H4 (cell line): ENCODE data around the gene VRK3. TPM values are rescaled to one million over a fixed set of nuclear protein-coding genes. Genes with fewer than 3 reads are reported as not detected.
A peak's percentile ranks its signal among the peaks of the same experiment; 100 is the strongest.

Source experiments
- DNase-seq: peaks from one replicate; pipeline ENCODE4 v3.0.0-alpha.2; 2015; ENCODE audit warnings: low spot score
- total RNA-seq: library from RNA; depleted of rRNA; stranded (reverse); fragments of >200 nt; shearing (Covaris generic); gene quantifications from 2 replicates; pipeline ENCODE4 v1.2.3, GENCODE V29; 2014

The VRK3 gene
- total RNA-seq, 1 experiment from 2014 or later, result 35.6 TPM

DNA sequence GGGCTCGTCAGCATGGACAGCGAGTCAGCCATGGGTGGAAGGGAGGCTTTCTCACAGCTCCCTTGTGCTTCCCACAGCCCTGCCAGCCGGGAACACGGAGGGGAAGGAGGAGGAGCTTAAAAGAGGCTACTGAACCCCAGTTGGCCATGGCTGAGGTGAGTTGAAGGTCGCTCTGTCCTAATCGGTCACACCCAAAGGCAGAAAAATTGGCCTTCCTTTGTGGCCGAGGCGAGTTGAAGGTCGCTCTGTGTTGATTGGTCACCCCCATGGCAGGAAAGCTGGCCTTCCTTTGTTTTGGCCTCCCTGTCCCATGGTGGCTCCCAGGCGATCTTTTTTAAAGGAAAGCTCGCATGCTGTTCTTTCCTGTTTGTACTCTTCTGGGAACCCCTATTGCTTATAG is 5.8 kb upstream of the VRK3 start:
- DNase-seq, result no peak

DNA sequence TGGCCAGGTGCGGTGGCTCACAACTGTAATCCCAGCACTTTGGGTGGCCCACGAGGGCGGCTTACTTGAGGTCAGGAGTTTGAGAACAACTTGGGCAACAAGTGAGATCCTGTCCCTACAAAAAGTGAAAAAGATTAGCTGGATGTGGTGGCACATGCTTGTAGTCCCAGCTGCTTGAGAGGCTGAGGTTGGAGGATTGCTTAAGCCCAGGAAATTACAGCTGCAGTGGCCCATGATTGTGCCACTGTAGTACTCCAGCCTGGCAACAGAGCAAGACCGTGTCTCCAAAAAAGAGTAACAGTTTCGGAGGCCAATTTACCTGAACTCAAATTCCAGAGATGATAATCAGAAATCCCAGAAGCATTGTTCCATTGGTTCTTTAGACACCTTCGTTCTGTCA is 5.1 kb upstream of the VRK3 start:
- DNase-seq, result no peak

DNA sequence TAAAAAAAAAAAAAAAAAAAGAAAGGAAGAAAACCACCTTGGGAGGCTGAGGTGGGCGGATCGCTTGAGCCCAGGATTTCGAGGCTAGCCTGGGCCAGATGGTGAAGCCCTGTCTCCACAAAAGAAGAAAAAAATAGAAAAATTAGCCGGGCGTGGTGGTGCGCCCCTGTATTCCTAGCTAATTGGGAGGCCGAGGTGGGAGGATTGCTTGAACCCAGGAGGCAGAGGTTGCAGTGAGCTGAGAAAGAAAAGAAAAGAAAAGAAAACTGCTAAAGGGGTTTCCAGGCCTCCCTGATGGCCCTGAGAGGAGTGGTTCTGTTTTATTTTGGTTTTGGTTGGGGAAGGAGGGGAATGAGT is 1.4 kb upstream of the VRK3 start:
- DNase-seq, result no peak

DNA sequence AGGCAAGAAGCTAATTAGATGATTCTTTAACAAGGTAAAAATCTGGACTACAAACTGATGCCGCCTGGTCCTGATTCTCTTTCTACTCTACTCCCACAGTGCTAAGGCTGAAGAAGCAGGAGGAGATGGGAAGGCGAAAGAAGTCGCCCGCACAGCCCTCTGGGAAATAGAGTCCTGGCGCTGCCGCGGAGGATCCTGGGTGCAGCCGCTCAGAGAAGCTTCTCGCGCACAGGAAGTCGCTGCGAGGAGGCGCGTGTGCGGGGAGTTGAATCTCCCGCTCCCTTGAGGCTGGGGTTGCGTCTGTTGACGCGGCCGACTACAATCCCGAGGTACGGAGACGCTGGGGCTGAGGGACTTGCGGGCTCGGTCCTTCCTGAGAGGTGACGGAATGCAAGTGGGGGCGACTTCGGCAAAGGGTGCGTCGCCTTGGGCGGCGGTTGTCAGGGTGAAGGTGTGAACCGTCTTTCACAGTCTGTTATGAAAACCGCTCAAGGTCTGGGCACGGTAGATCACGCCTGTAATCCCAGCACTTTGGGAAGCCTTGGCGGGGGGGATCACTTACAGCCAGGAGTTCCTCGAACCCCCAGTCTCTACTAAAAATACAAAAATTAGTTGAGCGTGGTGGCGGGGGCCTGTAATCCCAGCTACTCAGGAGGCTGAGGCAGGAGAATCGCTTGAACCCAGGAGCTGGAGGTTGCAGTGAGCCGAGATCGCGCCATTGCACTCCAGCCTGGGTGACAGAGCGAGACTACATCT is 800 bp upstream of the VRK3 start, which contains the start of gene ZNF473:
Gene ZNF473 (plus strand): TSS at position 212 of the 756 bp plus-strand sequence. CDS start 5,078 bp downstream, outside the sequence.
- DNase-seq, result peak; percentile 95

DNA sequence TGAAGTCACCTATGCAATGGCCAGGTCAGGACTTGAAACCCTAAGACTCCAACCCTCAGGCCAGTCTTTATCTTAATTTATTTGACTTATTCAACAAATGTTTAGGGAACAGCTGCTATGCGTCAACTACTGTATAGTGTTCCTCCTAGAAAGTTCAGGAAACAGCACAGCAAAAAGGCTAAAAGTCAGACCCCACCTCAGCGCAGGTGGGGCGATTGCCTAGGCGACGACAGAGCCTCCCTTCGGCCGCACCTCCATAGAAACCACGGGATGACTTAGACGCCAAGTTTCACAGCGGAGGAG is 502 bp downstream of the VRK3 start:
- DNase-seq, result no peak

DNA sequence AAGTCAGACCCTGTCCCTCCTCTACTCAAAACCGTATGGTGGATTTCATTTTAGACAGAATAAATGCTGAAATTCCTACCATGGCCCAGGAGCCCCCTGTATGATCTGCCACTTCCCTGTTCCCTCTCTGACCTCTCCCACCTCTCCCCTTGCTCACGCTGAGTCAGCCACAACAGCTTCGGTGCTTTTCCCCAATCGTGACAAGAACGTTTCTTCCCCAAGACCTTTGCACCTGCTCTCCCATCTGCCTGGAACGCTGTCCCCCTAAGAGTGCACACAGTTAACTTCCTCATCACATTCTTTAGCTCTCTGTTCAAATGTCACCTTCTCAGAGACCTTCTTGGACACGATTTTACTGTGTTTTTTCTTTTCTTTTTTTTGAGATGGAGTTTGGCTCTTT is 2.3 kb downstream of the VRK3 start:
- DNase-seq, result no peak

DNA sequence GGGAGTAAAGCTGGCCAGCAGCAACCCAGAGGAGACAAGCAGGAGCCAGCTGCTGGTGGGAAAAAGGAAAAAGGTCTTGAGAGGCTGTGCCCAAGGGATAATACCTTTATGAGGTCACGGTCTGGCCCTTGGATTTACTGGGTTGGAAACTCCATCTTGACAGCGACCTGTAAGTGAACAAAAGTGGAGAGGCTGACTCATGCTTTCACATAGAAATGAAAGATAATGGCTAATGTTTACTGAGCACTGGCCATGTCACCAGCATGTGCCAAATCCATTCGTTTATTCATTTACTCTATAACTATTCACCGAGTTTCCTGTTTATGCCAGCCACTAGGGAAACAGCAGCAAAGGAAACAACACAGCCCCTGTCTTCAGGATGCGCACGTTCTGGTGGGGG is 4.7 kb downstream of the VRK3 start:
- no peak for DNase-seq

DNA sequence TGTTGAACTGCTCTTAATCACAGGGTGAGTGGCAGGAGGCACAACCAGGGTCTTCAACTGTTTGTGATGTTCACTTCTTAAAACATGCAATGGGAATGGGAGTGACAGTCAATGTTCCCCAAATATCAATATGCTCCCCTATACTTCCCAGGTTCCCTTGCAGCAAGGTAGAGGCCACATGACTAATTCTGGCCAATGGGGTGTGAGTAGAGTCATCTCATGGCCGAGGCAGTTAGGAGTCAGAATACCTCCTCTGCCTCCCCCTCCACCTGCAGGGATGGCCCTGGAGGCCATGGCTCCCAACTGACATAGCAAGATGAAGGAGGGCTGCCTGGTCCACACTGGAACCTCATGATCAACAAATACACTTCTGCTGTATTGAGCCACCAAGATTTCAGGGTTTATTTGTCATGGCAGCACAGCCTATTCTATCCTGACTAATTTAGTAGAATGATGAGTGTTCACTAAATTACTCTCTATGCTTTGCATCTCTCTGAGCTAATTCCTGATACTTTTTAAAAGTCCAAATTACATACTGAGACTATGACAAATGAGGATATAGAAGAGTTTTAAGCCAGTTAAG is 8.9 kb downstream of the VRK3 start:
- no peak for DNase-seq

DNA sequence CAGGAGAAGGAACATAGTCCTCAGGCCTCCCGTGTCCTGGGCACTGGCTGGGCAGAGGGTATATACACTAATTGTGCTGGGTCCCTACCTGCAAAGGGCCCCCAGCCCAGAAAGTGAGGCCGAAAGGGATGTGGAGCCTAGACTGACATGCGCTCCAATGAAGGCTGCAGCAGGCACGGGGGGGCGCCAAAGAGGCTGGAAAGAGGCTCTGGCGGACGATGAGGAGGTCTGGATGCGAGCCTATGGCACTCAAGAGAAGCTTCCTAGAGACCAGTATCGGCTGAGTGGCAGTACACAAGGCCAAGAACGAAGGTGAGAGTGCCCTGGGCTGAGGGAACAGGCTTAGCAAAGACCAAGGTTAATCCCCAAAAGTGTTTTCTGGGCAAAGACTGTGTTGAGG is 16.6 kb downstream of the VRK3 start:
- no peak for DNase-seq

DNA sequence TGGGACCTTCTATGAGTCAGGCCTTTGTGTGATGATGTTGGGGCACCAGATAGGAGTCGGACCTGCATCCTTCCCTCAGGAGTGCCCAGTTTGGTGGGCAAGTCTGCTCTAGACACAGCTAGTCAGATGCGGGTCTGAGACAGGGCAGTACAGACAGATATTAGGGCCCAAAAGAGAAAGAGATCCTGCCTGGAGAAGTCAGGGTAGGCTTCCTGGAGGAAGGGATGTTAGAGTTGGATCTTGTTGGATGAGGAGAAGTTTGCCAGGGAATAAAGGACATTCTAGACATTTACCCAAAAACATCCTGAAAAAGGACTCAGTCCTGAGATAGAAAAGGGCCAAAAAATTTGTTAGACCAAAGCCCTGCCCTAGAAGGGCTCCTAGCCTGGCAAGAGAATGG is 17.2 kb downstream of the VRK3 start:
- no peak for DNase-seq

DNA sequence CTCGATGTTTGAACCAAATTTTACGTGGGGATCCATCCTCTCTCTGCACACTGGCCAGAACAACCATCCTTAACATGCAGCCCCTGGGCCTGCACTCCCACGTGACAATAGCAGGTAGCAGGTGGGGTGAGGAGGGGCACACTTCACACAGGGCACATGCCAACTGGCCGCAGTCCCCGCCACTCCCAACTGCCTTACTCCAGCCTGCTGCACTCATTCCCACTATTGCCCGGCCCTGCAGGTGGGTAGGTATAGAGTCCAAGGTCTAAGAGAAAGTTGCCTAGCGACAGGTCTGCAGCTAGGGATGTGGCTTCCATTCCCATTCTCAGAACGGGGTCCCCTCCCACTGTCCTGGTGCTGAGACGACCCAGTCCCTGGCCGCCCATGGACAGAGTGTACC is 18.0 kb downstream of the VRK3 start:
- no peak for DNase-seq

DNA sequence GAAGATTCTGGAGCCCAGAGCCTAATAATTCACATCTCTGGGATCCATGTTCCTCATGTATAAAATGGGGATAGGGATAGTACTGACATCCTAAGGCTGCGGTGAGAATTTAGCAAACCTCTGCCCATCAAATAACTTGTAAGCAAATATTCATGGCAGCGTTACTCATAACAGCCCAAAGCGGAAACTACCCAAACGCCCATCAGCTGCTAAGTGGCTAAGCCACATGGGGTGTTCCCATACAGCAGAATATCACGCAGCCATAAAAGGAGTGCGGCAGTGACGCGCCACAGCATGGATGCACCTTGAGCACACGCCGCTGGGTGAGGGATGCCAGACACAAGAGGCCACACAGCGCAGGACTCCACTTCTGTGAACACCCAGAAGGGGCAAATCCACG is 19.7 kb downstream of the VRK3 start:
- no peak for DNase-seq

DNA sequence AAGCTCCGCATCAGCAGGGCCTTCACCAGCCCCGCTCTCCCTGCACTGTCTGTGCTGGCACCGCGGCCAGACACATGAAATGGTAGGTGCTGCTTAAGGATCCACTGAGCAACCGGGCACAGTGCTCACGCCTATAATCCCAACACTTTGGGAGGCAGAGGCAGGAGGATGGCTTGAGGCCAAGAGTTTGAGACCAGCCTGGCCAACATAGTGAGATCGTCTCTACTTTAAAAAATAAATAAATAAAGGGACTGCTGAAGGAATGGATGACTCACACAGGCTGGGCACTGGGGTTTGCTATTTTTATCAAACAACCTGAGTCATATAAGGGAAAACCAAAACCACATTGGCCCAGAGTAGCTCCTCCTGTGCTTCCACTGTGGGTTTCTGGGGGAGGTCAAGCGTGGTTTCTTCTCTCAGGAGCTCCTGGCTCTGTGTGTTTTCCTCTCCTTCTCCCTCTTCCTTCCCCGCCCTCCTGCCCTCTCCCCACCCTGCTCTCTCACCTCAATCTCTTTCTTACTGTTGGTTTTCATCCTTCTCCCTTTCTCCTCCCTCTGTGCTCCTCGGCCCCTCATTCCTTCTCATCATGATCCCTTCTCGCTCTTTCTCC is 21.3 kb downstream of the VRK3 start:
- DNase-seq, result peak; percentile 98

DNA sequence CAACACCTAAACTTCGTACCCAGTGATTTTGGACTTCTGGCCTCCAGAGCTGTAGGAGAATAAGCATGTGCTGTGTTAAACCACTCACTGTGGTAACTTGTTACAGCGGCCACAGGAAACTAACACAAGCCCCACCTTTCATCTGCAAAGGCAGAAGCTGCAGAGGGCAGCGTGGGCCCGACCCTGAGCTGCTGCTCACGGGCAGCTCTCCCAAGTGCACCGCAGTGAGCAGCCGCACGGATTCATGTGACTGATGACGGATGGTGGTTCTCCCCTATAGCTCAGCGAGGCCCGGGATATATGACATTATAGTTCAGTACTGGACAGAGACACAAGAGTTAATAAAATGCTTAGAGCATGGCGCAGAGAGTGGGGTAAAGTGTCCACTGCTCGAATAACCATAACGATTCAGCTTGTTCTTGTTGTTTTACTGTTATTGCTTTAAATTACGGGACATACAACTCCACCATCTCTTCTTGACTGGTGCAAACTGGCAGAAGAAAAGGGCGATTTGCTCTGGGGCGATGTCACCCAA is 21.9 kb downstream of the VRK3 start:
- no peak for DNase-seq

DNA sequence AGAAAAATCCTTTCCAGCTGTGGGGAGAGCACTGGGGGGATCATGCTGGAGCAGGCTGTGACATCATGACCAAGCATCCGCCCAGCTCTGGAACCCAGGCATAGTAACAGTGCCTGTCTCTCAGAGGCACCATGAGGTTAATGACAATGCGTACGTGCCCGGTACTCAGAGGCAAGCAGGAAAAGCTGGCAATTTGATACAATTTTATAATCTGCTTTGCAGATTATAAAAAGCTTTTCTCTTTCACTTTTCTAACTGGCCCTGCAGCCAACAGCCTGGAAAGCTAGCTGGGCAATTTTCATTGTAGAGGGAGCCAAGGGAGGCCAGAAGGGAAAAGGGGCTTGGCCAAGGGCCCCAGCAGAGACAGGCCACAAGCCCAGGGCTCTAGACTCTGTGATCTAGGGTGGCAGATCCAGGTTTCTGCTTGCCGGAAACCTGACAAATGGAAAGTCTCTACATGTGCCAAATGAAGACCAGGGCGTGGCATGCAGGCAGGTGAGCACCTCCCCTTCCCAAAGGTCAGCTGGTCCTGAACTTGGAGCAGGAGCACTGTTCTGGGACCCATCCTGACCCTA is 22.7 kb downstream of the VRK3 start:
- no peak for DNase-seq

DNA sequence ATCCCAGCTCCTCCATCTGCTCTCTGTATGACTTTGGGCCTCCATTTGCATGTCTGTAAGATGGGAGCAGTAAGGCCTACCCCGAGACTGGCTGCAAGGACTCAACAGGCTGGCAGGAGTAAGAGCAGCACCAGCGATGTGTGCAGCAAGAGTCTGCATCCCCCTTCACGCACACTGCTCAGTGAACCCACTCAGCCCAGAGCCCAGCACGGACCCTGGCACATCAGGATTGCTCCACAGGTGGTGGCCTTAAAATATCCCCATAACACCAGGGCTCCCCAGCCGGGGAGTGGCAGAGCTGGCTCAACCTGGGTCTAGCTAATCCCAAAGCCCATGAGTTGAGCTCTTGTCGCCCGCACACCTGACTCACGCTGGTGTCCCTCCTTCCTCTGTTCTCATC is 23.4 kb downstream of the VRK3 start:
- DNase-seq, result no peak

DNA sequence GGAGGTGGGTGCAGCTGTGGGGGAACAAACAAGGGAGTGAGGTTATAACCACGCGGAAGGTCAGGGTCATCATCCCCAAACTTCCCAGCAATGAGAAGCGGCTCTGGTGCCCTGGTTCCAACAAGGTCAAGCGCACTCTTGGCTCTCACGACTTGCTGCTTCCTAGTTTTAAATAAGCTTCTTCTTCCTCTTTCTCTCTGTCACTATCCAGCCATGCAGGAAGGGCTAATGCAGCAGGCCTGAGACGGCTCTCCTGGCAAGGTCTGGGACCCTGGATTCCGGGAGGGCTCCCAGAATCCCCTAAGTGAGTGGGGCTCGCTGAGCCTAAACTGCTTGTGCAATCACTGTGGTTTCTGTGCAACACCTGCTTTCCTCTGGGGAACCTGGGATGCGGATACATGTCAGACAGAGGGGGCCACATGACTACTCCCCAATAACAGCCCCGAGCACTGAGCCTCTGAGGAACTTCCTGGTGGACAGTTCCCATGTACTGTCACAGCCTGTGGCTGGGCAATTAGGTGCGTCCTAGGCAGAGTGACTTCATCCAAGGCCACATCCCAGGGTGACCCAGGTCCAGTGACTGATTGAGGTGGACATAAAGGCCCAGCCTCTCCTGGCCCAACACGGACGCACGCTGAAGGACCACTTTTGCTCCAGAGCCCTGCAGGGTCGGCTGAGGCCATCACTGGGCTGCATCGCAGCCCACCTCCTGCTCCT is 24.2 kb downstream of the VRK3 start:
- DNase-seq, result no peak

DNA sequence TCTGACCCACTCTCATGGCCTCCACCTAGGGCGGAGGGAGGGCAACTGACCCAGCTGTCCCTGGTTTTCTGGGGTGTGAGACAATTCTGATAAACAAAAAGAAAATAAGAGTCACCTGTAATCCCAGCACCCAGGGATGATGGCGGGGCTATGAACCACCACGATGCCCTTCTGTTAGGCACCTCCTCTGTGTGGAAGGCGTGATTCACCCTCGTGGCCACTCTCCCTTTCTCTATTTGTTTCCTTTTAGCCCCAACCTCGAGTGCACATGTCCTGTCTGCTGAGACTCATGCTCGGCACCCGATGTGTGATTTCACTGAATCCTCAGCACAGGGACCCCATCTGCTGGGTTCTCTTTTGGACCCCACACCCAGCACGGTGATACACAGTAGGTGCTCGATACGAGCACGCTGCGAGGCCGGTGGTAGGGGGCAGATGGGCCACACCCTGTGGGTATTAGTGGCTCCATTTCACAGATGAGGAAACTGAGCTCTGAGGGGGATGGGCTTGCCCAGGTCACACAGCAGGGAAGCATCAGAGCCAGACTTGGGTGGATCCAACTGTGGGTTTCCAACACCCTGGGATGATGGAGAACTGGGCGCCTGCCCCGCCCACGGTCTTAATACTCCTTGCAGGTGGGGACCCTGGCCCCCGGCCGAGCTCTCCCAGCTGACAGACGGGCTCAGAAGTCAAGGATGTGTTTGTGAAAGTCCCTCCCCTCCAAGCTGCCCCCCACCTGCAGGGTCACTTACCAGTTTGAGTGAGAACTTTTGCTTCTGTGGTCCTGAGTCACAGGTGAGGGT is 24.9 kb downstream of the VRK3 start:
- DNase-seq, result no peak

DNA sequence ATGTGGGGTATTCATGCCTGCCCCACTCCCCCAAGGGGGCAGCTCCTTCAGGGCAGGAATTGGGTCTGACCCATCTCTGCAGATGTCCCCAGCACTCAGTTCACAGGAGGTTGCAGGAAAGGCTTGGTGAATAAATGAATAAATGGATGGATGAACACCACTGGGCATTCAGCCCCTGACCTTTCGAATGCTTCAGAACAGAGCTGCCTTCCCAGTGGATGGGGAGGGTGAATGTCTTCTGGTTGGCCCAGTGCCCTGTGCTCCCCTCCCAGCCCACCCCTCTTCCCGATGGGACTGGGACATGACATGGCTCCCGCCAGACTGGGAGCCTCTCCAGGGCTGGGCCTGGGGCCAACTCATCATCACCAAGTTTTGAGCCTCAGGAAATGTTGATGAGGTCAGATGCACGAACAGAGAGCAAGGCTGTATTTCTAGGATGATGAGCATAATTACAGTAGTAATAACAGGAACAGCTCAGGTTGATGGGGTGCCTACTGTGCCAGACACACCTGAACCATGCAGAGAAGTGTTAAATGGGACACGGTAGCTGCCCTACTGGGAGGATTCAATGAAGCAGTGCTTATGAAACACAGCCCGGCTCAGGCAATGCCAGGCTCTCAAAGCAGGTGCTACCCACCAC is 25.7 kb downstream of the VRK3 start:
- DNase-seq, result no peak

DNA sequence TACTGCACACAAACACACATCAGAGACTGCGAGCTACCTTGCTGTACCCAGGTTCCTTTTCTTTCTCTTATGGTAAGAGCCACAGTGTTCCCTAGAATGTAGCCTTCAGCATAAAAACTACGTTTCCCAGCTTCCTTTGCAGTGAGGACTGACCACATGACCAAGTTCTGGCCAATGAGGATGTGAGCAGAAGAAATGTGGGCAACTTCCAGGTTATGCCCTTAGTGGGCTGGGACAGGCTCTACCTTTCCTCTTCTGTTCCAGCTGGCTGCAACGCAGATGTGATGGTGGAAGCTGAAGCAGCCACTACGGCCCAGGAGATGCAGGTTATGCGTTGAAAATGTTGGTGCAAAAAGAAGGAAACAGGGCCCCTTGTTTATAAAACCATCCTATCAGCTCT is 27.5 kb downstream of the VRK3 start:
- DNase-seq, result no peak

DNA sequence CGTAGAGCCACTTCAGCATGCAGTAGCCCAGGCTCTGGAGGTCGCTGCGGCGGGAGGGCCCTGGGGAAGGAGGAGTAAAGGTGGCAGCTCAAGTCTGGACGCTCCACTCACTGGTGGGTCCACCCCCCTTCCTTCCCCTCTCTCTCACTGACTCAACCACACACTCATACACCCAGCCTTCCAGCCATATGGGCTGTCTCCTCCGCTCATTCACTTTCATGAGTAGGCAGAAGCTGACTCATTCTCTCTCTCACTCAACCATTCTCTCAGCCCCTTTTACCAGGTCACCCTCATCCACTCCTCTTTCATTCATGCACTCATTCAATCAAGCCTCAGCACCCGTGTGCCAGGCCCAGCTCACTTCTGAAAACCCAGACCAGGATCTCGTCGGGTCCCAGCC is 36.7 kb downstream of the VRK3 start:
- DNase-seq, result no peak
